Ishikawa (cell line): ENCODE measurements around the gene HSPB7.
A peak's percentile ranks its signal among the peaks of the same experiment; 100 is the strongest.

Experiments used
- CEBPB ChIP-seq: IDR thresholded peaks from 2 replicates; pipeline ENCODE4 v1.6.1; 2012
- CREB1 ChIP-seq: IDR thresholded peaks from 2 replicates; pipeline ENCODE4 v1.6.1; 2012; ENCODE audit warnings: low read depth
- EGR1 ChIP-seq: IDR thresholded peaks from 2 replicates; pipeline ENCODE4 v1.6.1; 2012
- EP300 ChIP-seq: IDR thresholded peaks from 2 replicates; pipeline ENCODE4 v1.6.1; 2012; ENCODE audit warnings: borderline replicate concordance
- FOXM1 ChIP-seq: IDR thresholded peaks from 2 replicates; pipeline ENCODE4 v1.6.1; 2012; ENCODE audit warnings: low read depth, borderline replicate concordance
- MAX ChIP-seq: IDR thresholded peaks from 2 replicates; pipeline ENCODE4 v1.6.1; 2012
- NFIC ChIP-seq: IDR thresholded peaks from 2 replicates; pipeline ENCODE4 v1.6.1; 2012
- RAD21 ChIP-seq: IDR thresholded peaks from 2 replicates; pipeline ENCODE4 v1.6.1; 2012; ENCODE audit warnings: low read depth
- TAF1 ChIP-seq: IDR thresholded peaks from 2 replicates; pipeline ENCODE4 v1.6.1; 2012; ENCODE audit warnings: low read depth, mild to moderate bottlenecking
- TCF12 ChIP-seq: IDR thresholded peaks from 2 replicates; pipeline ENCODE4 v1.6.1; 2012; ENCODE audit warnings: low read depth
- TEAD4 ChIP-seq: IDR thresholded peaks from 2 replicates; pipeline ENCODE4 v1.6.1; 2012
- YY1 ChIP-seq: IDR thresholded peaks from 2 replicates; pipeline ENCODE4 v1.6.1; 2012; ENCODE audit warnings: low read depth
- ZBTB7A ChIP-seq: IDR thresholded peaks from 2 replicates; pipeline ENCODE4 v1.6.1; 2012; ENCODE audit warnings: low read depth
- TF ChIP-seq, protein P1 (sequence below): IDR thresholded peaks from 2 replicates; pipeline ENCODE4 v1.6.1; 2012; ENCODE audit warnings: low read depth, mild to moderate bottlenecking
- TF ChIP-seq, protein P2 (sequence below): IDR thresholded peaks from 2 replicates; pipeline ENCODE4 v1.6.1; 2012

Gene HSPB7

DNA sequence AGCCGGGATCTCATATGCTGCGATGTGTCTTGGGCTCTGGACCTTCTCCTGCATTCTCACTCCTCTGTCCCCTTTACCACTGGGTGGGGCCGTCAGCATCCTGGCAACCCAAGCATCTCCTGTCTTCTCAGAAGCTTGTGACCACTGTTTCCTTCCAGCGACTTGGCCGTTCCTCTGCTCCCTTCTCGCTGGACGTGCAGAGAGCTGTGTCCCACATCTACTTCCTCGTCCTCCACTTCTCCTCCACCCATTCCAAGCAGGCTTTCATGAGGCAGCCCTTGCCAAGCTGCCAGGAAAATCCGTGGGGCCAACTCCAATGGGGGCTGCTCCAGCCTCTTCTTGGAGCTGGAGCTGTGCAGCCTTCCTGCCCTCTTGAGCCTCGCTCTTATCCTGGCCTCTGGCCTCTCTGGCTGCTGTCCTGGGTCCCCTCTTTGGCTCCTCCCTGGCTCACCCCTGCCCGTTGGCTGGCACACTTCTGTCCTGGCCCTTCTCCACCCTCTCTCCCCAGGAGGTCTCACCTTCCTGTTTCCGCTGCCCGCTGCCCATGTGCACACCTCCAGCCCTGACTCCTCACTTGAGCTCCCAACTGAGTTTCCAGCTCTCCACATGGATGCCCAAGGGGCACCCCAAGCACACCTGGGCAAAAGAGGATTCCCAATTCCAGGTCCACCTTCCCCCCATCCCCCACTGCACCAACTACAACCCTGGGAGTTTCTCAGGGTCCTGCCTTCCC, 46.9 kb upstream of the HSPB7 start:
- TF ChIP-seq, protein P1, sequence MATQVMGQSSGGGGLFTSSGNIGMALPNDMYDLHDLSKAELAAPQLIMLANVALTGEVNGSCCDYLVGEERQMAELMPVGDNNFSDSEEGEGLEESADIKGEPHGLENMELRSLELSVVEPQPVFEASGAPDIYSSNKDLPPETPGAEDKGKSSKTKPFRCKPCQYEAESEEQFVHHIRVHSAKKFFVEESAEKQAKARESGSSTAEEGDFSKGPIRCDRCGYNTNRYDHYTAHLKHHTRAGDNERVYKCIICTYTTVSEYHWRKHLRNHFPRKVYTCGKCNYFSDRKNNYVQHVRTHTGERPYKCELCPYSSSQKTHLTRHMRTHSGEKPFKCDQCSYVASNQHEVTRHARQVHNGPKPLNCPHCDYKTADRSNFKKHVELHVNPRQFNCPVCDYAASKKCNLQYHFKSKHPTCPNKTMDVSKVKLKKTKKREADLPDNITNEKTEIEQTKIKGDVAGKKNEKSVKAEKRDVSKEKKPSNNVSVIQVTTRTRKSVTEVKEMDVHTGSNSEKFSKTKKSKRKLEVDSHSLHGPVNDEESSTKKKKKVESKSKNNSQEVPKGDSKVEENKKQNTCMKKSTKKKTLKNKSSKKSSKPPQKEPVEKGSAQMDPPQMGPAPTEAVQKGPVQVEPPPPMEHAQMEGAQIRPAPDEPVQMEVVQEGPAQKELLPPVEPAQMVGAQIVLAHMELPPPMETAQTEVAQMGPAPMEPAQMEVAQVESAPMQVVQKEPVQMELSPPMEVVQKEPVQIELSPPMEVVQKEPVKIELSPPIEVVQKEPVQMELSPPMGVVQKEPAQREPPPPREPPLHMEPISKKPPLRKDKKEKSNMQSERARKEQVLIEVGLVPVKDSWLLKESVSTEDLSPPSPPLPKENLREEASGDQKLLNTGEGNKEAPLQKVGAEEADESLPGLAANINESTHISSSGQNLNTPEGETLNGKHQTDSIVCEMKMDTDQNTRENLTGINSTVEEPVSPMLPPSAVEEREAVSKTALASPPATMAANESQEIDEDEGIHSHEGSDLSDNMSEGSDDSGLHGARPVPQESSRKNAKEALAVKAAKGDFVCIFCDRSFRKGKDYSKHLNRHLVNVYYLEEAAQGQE, result no peak
- no peak for TF ChIP-seq YY1
- 0 out of 2 replicates have a peak, but pooled peaks have one; percentile 14 for TF ChIP-seq TCF12
- no peak for TF ChIP-seq CEBPB
- peak; percentile 61 for TF ChIP-seq MAX
- peak; percentile 41; the same call in 1 of the 2 replicates for TF ChIP-seq NFIC
- TF ChIP-seq EP300, result no peak

DNA sequence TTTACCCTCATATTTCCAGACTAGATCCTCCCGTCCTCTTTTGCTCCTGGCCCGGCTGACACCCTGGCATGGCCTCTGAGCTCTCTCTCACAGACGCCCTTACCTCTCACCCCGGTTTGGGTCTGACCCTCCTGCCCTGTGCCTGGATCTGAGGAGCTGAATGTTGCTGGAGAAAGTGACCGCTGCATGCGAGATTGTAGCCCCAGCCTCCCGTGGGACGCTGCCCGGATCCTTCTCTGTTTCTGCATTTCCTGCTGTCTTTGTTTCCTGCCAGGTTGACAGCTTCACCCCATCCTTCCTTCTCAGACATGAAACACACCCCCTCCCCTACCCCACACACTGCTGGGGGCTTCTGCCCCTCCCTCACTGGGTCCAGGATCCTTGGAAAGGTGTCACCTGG, 46.1 kb upstream of the HSPB7 start:
- no peak for TF ChIP-seq CEBPB
- no peak for TF ChIP-seq RAD21
- no peak for TF ChIP-seq FOXM1
- no peak for TF ChIP-seq TAF1
- TF ChIP-seq ZBTB7A, result no peak
- TF ChIP-seq, protein P1, result no peak
- no peak for TF ChIP-seq EGR1
- no peak for TF ChIP-seq YY1
- no peak for TF ChIP-seq EP300
- TF ChIP-seq, protein P2, sequence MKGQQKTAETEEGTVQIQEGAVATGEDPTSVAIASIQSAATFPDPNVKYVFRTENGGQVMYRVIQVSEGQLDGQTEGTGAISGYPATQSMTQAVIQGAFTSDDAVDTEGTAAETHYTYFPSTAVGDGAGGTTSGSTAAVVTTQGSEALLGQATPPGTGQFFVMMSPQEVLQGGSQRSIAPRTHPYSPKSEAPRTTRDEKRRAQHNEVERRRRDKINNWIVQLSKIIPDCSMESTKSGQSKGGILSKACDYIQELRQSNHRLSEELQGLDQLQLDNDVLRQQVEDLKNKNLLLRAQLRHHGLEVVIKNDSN, result no peak

DNA sequence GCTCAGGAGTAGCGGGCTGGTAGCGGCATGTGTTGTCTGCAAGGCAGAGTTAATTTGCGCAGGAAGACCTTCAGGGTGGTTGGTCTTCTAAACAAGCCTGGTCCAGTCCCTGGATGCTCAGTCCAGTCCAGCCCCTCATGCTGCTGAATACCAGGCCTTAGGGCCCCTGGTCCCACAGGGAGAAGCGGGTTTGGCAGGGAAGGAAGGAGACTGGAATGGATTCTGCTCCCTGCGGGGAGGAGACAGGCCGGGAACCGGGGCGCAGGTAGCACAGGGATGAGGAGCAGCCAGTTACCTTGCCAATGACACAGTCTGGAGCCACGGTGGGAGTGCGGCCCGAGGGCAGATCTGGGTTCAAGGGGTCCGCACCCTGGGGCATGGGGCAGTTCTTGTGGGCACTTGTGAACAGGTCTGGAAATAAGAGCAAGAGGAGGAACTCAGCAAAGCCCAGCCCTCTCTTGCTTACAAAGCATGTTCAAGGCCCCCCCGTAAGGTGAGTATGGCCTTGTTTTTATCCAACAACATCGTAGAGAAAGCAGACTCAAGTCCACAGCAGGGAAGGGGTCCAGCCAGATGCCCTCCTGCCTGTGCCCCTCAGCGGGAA, 45.5 kb upstream of the HSPB7 start:
- TF ChIP-seq TEAD4, result no peak
- no peak for TF ChIP-seq FOXM1
- no peak for TF ChIP-seq EGR1
- no peak for TF ChIP-seq TAF1
- TF ChIP-seq, protein P1, result no peak
- TF ChIP-seq MAX, result no peak
- TF ChIP-seq CEBPB, result no peak
- no peak for TF ChIP-seq EP300
- no peak for TF ChIP-seq NFIC
- TF ChIP-seq, protein P2, result no peak
- no peak for TF ChIP-seq TCF12
- TF ChIP-seq ZBTB7A, result no peak
- no peak for TF ChIP-seq YY1
- no peak for TF ChIP-seq CREB1
- TF ChIP-seq RAD21, result no peak

- TF ChIP-seq TCF12, result no peak
- TF ChIP-seq FOXM1, result no peak
- TF ChIP-seq TAF1, result no peak
- TF ChIP-seq CEBPB, result no peak
- TF ChIP-seq TEAD4, result no peak
- TF ChIP-seq, protein P2, result no peak
- TF ChIP-seq YY1, result no peak
- TF ChIP-seq ZBTB7A, result no peak
- TF ChIP-seq, protein P1, result no peak
- TF ChIP-seq MAX, result no peak
- no peak for TF ChIP-seq CREB1
- no peak for TF ChIP-seq EGR1
- no peak for TF ChIP-seq RAD21
- TF ChIP-seq NFIC, result no peak
Measured at GRCh38 chr1:16061266-16061665, 43.4 kb upstream of the HSPB7 start.
